GM12878 (cell line): ENCODE results near the gene ATP13A2. TPM values are rescaled to one million over a fixed set of nuclear protein-coding genes. Genes with fewer than 3 reads are reported as not detected.

ENCODE experiments used
- BACH1 ChIP-seq: fragments of 450-650 bp; IDR thresholded peaks from 2 replicates; pipeline ENCODE4 v1.6.1; 2017; ENCODE audit warnings: mild to moderate bottlenecking, borderline replicate concordance
- CHD2 ChIP-seq: IDR thresholded peaks from 2 replicates; pipeline ENCODE4 v1.6.1; 2011; ENCODE audit warnings: low read depth, low read length, improper control_type of control experiment, borderline replicate concordance
- EP300 ChIP-seq, 2 experiments: fragments of 150-350 bp in 1 of 2; IDR thresholded peaks; 2 replicates each; pipeline ENCODE4 v1.6.1; 2011 to 2012; ENCODE audit warnings: low read depth in 2 of 2, low read length in 2 of 2, borderline replicate concordance in 1 of 2, improper control_type of control experiment in 1 of 2, inconsistent platforms in 1 of 2; ENCODE audit not compliant: control insufficient read depth in 1 of 2
- FOXM1 ChIP-seq: IDR thresholded peaks from 2 replicates; pipeline ENCODE4 v1.6.1; 2012; ENCODE audit warnings: low read depth, mild to moderate bottlenecking, inconsistent platforms, low read length, moderate library complexity
- IRF4 ChIP-seq: IDR thresholded peaks from 2 replicates; pipeline ENCODE4 v1.6.1; 2011; ENCODE audit warnings: low read depth, low read length
- MEF2A ChIP-seq: IDR thresholded peaks from 2 replicates; pipeline ENCODE4 v1.6.1; 2011; ENCODE audit warnings: low read depth, mild to moderate bottlenecking, low read length, moderate library complexity; ENCODE audit not compliant: insufficient read depth
- MYC ChIP-seq: IDR thresholded peaks from 2 replicates; pipeline ENCODE4 v1.6.1; 2011; ENCODE audit warnings: mild to moderate bottlenecking, low read length, moderate library complexity, inconsistent platforms; ENCODE audit not compliant: insufficient read depth, insufficient replicate concordance, insufficient read length, severe bottlenecking
- NRF1 ChIP-seq: conservative IDR thresholded peaks from 2 replicates; pipeline ENCODE4 v1.6.1; 2011; ENCODE audit warnings: mild to moderate bottlenecking, low read depth, low read length, improper control_type of control experiment
- POLR2AphosphoS2 ChIP-seq: IDR thresholded peaks from 2 replicates; pipeline ENCODE4 v1.6.1; 2011; ENCODE audit warnings: low read depth, mild to moderate bottlenecking, low read length, improper control_type of control experiment, moderate library complexity
- RUNX3 ChIP-seq: IDR thresholded peaks from 2 replicates; pipeline ENCODE4 v1.6.1; 2012; ENCODE audit warnings: low read length, inconsistent platforms
- STAT1 ChIP-seq: fragments of 450-650 bp; conservative IDR thresholded peaks from 2 replicates; pipeline ENCODE4 v1.6.1; 2014; ENCODE audit warnings: antibody characterized with exemption, mild to moderate bottlenecking
- SUZ12 ChIP-seq: fragments of 200-600 bp; sonication (generic); IDR thresholded peaks from one replicate; pipeline ENCODE4 v1.6.1; 2018; ENCODE audit warnings: antibody characterized with exemption, mild to moderate bottlenecking; ENCODE audit not compliant: unreplicated experiment
- TCF12 ChIP-seq: IDR thresholded peaks from 2 replicates; pipeline ENCODE4 v1.6.1; 2011; ENCODE audit warnings: low read depth, mild to moderate bottlenecking, low read length
- ZNF24 ChIP-seq: fragments of 450-650 bp; IDR thresholded peaks from 2 replicates; pipeline ENCODE4 v1.6.1; 2017; ENCODE audit warnings: antibody characterized with exemption, mild to moderate bottlenecking
- polyA plus RNA-seq, 11 experiments: library from polyadenylated mRNA; depleted of rRNA in 4 of 11; unstranded in 6 of 11; stranded (reverse) in 5 of 11; fragments of >200 nt; fragmentation: Nextera tagmentation in 4 of 11; fragmentation: Illumina TruSeq in 1 of 11; extraction: Ambion mirVana in 4 of 11; extraction: Trizol in 1 of 11; gene quantifications; 1 replicate in 1 of 11; 2 replicates in 10 of 11; pipeline versions ENCODE4 v1.2.1 to v1.2.3, GENCODE V29; 2011 to 2016; ENCODE audit warnings: inconsistent platforms in 2 of 11, missing spikeins in 2 of 11, low read depth in 1 of 11
- total RNA-seq, 4 experiments: library from RNA; depleted of rRNA in 3 of 4; stranded (reverse); fragments of >200 nt in 3 of 4; fragmentation: Illumina TruSeq in 1 of 4; extraction: Trizol in 1 of 4; gene quantifications; 2 replicates each; pipeline versions ENCODE4 v1.2.1 to v1.2.3, GENCODE V29; 2013 to 2021
- TF ChIP-seq, protein P1 (sequence below): IDR thresholded peaks from 2 replicates; pipeline ENCODE4 v1.6.1; 2012; ENCODE audit warnings: improper control_type of control experiment, low read depth, low read length; ENCODE audit not compliant: insufficient replicate concordance
- TF ChIP-seq, protein P2 (sequence below): IDR thresholded peaks from 2 replicates; pipeline ENCODE4 v1.6.1; 2012; ENCODE audit warnings: low read depth, low read length, improper control_type of control experiment
- TF ChIP-seq, protein P3 (sequence below): fragments of 450-650 bp; formaldehyde crosslinking; IDR thresholded peaks from 2 replicates; pipeline ENCODE4 v1.5.0; 2022; ENCODE audit warnings: mild to moderate bottlenecking, missing genetic modification characterization
- TF ChIP-seq, protein P4 (sequence below): IDR thresholded peaks from 2 replicates; pipeline ENCODE4 v1.6.1; 2011; ENCODE audit warnings: low read depth, low read length, improper control_type of control experiment, borderline replicate concordance

The ATP13A2 gene
- total and polyA plus RNA-seq, 10 of the 15 experiments (the other 5 are each of a cell fraction or from before 2014, with no cell fraction given), result 0.24 to 30.5 (median 8.0) TPM

DNA sequence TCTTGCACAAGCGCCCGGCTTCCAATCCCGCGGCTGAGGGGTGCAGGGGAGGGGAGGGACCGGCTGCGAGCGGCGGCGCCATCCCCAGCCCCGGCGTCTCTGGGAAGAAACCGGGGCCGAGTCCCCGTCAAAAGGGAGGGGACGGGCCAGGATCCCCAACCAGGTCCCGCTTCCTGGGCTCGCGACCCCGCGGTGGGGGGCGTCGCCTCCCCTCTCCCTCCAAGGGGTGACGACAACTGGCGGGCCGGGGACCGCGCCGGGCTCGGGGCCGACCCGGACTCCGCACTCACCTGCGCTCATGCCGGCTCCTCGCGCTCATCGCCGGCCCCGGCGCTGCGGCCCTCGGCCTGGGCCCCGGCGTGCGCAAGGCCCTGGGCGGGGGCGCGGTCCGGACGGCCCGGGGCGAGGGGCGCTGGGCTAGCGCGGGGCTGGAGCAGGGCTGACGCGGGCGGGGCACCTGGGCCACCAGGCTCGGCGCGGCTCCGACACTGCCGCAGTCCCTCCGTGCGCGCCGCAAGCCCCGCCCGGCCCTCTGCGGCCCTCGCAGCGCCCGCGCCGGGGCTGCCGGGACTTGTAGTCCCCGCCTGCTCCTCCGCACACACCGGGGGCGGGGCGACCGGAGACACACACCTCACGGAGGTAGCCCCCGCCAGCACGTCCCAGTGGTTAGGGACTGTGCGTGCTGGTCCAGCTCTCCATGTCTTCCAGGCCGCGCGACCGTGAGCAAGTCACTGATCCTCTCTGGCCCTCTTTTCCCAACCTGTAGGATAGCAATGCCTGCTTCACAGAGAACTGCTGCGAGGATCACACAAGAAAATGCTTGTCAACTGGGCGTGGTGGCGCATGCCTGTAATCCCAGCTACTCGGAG lies at the start of gene ATP13A2 (continued):
- no peak for TF ChIP-seq EP300 (IDR thresholded peaks at IDR 0.05; ENCODE audit: borderline replicate concordance in 1 of 2, control insufficient read depth in 1 of 2, low read depth in 2 of 2, low read length in 2 of 2)
- no peak for TF ChIP-seq BACH1
- TF ChIP-seq FOXM1, result no peak
- no peak for TF ChIP-seq IRF4
- TF ChIP-seq RUNX3, result no peak
- TF ChIP-seq MYC, result no peak
- TF ChIP-seq, protein P1, sequence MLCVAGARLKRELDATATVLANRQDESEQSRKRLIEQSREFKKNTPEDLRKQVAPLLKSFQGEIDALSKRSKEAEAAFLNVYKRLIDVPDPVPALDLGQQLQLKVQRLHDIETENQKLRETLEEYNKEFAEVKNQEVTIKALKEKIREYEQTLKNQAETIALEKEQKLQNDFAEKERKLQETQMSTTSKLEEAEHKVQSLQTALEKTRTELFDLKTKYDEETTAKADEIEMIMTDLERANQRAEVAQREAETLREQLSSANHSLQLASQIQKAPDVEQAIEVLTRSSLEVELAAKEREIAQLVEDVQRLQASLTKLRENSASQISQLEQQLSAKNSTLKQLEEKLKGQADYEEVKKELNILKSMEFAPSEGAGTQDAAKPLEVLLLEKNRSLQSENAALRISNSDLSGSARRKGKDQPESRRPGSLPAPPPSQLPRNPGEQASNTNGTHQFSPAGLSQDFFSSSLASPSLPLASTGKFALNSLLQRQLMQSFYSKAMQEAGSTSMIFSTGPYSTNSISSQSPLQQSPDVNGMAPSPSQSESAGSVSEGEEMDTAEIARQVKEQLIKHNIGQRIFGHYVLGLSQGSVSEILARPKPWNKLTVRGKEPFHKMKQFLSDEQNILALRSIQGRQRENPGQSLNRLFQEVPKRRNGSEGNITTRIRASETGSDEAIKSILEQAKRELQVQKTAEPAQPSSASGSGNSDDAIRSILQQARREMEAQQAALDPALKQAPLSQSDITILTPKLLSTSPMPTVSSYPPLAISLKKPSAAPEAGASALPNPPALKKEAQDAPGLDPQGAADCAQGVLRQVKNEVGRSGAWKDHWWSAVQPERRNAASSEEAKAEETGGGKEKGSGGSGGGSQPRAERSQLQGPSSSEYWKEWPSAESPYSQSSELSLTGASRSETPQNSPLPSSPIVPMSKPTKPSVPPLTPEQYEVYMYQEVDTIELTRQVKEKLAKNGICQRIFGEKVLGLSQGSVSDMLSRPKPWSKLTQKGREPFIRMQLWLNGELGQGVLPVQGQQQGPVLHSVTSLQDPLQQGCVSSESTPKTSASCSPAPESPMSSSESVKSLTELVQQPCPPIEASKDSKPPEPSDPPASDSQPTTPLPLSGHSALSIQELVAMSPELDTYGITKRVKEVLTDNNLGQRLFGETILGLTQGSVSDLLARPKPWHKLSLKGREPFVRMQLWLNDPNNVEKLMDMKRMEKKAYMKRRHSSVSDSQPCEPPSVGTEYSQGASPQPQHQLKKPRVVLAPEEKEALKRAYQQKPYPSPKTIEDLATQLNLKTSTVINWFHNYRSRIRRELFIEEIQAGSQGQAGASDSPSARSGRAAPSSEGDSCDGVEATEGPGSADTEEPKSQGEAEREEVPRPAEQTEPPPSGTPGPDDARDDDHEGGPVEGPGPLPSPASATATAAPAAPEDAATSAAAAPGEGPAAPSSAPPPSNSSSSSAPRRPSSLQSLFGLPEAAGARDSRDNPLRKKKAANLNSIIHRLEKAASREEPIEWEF, result no peak
- TF ChIP-seq ZNF24, result 0 out of 2 replicates have a peak, but pooled peaks have one; percentile 1
- no peak for TF ChIP-seq POLR2AphosphoS2
- TF ChIP-seq, protein P2, sequence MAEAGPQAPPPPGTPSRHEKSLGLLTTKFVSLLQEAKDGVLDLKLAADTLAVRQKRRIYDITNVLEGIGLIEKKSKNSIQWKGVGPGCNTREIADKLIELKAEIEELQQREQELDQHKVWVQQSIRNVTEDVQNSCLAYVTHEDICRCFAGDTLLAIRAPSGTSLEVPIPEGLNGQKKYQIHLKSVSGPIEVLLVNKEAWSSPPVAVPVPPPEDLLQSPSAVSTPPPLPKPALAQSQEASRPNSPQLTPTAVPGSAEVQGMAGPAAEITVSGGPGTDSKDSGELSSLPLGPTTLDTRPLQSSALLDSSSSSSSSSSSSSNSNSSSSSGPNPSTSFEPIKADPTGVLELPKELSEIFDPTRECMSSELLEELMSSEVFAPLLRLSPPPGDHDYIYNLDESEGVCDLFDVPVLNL, result no peak
- TF ChIP-seq NRF1, result no peak
- TF ChIP-seq, protein P3, sequence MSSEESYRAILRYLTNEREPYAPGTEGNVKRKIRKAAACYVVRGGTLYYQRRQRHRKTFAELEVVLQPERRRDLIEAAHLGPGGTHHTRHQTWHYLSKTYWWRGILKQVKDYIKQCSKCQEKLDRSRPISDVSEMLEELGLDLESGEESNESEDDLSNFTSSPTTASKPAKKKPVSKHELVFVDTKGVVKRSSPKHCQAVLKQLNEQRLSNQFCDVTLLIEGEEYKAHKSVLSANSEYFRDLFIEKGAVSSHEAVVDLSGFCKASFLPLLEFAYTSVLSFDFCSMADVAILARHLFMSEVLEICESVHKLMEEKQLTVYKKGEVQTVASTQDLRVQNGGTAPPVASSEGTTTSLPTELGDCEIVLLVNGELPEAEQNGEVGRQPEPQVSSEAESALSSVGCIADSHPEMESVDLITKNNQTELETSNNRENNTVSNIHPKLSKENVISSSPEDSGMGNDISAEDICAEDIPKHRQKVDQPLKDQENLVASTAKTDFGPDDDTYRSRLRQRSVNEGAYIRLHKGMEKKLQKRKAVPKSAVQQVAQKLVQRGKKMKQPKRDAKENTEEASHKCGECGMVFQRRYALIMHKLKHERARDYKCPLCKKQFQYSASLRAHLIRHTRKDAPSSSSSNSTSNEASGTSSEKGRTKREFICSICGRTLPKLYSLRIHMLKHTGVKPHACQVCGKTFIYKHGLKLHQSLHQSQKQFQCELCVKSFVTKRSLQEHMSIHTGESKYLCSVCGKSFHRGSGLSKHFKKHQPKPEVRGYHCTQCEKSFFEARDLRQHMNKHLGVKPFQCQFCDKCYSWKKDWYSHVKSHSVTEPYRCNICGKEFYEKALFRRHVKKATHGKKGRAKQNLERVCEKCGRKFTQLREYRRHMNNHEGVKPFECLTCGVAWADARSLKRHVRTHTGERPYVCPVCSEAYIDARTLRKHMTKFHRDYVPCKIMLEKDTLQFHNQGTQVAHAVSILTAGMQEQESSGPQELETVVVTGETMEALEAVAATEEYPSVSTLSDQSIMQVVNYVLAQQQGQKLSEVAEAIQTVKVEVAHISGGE (CRISPR knock-in tag), result no peak
- no peak for TF ChIP-seq MEF2A
- no peak for TF ChIP-seq SUZ12
- no peak for TF ChIP-seq STAT1
- no peak for TF ChIP-seq TCF12
- TF ChIP-seq, protein P4, sequence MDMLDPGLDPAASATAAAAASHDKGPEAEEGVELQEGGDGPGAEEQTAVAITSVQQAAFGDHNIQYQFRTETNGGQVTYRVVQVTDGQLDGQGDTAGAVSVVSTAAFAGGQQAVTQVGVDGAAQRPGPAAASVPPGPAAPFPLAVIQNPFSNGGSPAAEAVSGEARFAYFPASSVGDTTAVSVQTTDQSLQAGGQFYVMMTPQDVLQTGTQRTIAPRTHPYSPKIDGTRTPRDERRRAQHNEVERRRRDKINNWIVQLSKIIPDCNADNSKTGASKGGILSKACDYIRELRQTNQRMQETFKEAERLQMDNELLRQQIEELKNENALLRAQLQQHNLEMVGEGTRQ, result no peak
- TF ChIP-seq CHD2, result peak; percentile 24; the same call in 1 of the 2 replicates
